GM19328 (cell line): ENCODE data around the gene BTBD9.
"Not testable (repeated sequence)": the region's sequence is repeated elsewhere in the genome, so short reads cannot be mapped to it uniquely, and the experiment has no call there.

Source experiments
- ATAC-seq: cut with Tn5 transposase; IDR thresholded peaks from one replicate; pipeline ENCODE4 v1.9.1; 2021; ENCODE audit warnings: mild to moderate bottlenecking, moderate library complexity; ENCODE audit not compliant: unreplicated experiment

Gene BTBD9

DNA sequence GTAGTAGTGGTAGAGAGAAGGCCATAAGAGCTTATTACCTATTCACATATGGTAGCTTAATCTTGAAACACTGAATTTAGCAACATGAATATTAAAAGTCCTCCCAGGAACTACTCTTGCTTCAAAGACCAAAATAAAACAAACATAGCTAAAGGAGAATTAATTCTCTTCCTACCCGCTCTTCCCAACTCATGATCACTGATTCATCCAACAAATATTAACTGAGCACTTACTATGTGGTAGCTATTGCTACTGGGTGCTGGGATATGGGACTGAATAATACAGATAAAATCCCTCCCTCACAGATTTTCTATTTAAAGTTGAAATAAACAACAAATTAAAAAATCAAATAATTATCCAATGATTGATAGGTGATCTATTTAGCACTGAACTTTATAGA, 287.1 kb downstream of the BTBD9 start:
- ATAC-seq: no peak

DNA sequence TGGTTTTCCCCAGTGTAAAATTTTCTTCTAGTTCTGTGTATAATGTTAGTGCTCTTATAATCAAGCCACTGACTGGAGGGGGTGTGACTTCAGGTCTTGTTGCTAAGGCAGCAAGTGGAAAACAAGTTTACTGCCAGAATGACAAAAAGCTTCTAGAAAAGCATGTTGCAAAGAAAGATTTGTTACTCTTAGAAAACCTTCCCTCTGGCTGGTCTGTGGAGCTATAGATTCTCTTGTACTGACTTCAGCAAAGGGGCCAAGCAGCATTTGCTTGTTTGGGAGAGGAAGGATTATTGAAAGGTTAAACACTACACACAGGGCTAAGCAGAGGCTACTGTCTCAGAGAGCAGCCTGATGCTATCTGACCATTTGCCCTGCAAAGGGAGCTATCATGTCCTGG, 288.8 kb downstream of the BTBD9 start:
- no peak for ATAC-seq

DNA sequence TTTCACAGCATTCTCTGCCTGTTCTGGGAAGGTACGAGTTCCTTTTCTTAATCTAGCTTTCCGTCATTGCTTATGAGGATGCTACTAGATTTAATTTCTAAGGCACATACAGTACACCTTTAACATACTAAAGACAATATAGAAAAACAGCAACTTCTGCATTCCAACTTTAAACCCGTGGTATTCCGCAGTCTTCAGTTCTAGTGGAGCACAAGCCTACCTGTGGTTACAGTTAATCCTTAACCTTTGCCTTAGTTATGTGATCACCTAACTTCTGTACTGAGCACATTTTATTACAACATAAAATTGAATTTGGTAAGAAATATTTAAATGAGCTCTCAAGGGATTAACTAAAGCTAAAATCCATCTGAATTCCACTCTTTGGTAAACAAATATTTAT, 289.5 kb downstream of the BTBD9 start:
- no peak for ATAC-seq

- no peak for ATAC-seq
Measured at GRCh38 chr6:38349795-38350194, 289.9 kb downstream of the BTBD9 start.

GRCh38 chr6:38349221-38349620, 290.5 kb downstream of the BTBD9 start:
- no peak for ATAC-seq

DNA sequence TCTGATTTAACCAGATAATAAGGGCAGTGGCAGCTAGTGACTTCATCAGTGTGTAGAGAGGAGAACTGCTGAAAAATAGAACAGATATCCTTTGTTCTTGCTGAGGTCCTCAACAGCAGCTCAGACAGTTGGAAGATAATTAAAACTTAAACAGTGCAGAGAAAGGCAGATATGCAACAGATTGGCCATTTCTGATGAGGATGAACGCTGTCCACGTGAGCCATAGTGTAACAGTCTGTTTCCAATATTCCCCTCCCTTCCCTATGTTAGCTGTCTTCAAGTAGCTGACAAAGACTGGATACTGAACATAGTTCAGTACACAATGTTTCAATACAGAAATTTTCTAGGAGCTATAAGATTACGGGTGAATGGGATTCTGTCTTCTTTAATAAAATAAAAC, 291.4 kb downstream of the BTBD9 start:
- ATAC-seq: no peak

DNA sequence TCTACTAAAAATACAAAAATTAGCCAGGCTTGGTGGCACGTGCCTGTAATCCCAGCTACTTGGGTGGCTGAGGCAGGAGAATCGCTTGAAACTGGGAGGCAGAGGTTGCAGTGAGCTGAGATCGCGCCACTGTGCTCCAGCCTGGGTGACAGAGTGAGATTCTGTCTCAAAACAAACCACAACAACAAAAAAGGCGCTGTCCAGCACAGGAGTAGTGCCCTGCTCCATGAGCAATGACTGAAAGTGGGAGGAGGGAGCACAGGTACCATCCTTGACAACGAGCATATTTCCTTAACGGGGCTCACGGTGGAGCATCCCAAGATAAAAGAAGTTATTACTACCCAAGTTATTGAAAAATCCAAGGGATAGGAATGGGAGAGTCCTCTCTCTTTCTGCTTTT, 291.9 kb downstream of the BTBD9 start:
- not testable (repeated sequence) for ATAC-seq

GRCh38 chr6:38346291-38347079, 293.2 kb downstream of the BTBD9 start:
- ATAC-seq: no peak

GRCh38 chr6:38345586-38345985, 294.1 kb downstream of the BTBD9 start:
- ATAC-seq: no peak

- no peak for ATAC-seq
Measured at GRCh38 chr6:38341496-38341895, 298.2 kb downstream of the BTBD9 start.

- no peak for ATAC-seq
Measured at GRCh38 chr6:38339914-38340313, 299.8 kb downstream of the BTBD9 start.

DNA sequence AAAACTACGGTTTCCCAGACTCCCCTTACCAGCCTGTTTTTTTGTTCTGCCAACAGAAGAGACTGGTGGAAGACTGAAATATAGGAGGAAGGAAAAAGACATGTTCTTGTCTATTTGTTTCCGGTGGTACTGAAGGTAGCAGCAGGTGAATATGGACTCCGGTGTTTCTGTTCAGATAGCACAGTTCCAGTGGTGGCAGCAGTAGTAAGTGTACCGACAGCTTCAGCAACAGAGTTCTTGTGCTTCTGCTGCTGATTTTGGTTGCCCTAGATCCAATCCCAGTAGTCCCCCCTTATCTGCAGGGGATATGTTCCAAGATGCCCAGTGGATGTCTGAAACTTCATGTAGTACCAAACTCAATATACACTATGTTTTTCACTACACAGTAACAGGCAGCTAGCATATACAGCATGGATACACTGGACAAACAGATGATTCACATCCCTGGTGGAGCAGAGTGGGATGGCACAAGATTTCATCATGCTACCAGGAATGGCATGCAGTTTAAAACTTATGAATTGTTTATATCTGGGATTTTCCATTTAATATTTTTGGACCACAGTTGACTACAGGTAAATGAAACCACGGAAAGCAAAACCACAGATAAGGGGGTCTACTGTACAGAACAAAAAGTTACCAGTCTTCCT, 301.8 kb downstream of the BTBD9 start:
- no peak for ATAC-seq

GRCh38 chr6:38336922-38337321, 302.8 kb downstream of the BTBD9 start:
- no peak for ATAC-seq

DNA sequence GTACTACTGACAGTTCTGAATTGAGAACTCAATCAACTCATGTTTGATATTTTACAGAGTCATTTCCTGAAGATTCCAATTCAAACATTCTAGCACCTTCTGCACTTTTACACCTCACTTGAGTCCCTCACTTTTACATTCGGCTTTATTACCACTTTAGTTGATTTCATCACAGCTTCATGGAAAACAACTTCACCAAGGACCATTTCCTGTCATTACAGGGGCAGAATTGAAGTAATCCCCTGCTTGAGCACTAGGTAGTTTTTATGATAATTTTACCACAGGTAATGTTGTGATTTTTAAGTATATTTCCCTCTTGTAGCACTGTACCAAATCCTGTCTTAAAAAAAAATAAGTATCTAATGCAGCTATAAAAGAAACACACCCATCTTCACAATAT, 312.9 kb downstream of the BTBD9 start:
- ATAC-seq: no peak

DNA sequence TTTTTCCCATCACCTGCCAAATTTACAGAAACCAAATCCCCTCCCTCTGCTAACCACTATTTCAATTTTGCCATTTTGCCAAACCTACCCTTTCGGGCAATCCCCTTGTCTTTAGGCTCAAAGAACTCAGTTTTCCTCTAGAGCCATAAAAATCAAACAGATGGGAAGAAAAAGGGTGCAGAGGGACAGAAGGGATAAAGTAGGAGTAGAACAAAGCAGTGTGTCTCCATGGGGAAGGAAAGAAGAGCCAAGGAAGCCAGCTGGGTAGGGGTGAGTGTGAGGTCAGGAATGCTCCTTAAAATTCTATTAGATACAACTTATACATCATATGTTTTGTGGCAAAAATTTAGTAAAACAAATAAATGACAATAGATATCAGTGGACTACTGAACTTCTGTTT, 316.5 kb downstream of the BTBD9 start:
- no peak for ATAC-seq

DNA sequence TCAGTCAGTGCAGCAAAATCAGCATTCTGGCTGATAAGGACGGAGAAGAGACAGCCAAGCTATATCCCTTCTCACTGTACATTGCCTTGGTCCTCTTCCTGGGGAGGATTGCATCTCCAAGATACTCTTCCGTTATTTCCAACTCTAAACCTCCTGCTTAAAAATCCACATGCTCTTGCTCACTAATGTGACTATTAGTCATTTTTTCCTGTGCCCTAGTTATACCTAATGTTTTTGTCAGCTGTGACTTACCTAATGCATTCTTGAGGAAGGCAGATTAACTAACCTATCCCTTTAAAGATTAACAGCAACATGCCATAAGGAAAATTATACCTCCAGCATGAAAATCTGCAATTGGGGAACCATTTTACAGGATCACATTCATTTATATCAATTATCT, 317.6 kb downstream of the BTBD9 start:
- no peak for ATAC-seq

DNA sequence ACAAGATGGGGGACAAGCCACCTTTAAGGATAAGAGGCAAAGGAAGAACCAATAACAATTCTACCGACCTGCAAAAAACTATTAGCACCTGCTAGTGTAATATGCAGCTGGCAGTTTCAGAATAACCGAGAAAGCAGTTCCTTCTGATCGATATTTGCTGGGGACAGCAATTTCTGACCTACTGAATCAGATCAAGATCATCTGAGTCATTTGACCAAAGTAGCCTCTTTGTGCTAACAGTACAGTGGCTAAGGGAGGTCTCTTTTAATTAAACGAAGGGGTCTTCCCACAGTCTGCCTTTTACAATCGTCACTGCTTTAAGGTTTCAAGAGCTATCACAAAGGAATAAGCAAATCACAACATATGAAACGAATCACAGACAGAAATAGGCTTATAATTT, 318.9 kb downstream of the BTBD9 start:
- no peak for ATAC-seq

GRCh38 chr6:38320358-38320757, 319.4 kb downstream of the BTBD9 start:
- no peak for ATAC-seq

DNA sequence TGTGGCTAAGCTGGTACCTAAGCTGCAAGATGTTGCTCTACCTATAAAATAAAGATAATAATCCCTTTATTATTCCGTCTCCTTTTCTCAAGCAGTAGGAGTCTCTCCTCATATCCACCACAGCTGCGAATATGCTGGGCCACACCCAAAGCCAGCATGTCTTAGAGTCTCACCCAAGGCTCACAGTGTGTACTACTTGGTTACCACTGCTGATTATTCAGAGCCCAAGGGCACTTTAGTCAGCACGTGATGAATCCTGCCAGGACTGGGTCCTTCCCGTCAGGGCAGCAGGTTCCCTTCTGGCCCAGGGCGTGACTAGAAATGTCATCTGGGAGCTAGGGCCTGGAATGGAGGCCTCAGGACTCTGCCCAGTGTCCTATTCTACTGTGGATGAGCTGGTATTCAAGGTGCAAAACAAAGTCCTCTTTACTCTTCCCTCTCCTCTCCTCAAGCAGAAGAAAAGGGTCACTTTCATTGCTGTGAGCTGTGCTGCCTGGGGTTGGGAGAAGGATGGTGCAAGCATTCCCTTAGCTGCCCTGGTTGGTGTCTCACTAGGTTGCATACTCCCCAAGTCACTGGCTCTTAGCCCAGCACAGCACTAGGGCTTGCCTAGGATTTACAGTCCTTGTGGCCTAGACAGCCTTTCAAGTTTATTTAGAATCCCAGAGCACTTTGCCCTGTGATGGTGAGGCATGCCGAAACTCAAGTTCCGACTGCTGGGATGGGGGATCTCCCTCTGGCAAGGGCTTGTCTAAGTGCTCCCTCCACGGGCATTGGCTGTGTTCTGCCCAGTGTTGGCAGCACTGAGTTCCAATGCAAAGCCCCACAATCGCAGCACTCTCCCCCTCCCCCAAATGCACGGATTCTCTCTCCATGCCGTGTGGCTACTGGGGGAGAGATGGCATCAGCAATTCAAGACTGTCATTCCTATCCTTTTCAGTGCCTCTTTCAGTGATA, 320.2 kb downstream of the BTBD9 start:
- no peak for ATAC-seq

DNA sequence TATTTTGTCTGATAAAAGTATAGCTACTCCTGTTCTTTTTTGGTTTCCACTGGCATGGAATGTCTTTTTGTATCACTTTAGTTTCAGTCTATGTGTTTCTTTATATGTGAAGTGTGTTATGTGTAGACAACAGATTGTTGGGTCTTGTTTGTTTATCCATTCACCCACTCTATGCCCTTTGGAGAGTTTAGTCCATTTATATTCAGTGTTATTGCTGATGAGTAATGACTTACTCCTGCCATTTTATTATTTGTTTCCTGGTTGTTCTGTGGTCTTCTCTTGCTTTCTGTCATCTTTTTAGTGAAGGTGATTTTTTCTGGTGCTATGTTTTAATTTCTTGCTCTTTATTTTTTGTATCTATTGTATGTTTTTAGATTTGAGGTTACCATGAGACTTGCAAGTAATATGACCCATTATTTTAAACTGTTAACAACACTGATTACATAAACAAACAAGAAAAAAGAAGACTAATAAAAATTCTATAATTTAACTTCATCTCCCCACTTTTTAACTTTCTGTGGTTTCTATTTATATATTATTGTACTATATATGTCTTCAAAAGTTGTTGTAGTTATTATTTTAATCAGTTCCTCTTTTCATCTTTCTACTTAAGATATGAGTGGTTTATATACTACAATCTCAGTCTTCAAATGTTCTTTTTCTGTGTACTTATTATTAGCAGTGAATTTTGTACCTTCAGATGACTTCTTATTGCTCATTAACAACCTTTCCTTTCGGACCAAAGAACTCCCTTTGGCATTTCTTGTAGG, 323.4 kb downstream of the BTBD9 start:
- ATAC-seq: peak; percentile 49

GRCh38 chr6:38311201-38311600, 328.5 kb downstream of the BTBD9 start:
- no peak for ATAC-seq
